Measurements from ENCODE around the gene MGLL. TPM values are rescaled to one million over a fixed set of nuclear protein-coding genes. Genes with fewer than 3 reads are reported as not detected.

MGLL gene
- total RNA-seq, 2 experiments from 2014 or later = 19.2 to 21.6 TPM

- intact Hi-C loops (cut with micrococcal nuclease; ENCODE audit: unreplicated experiment) = no loop called here
- Histone ChIP-seq H3K4me1 (ENCODE audit: insufficient read depth, low read length, poor library complexity, severe bottlenecking) (no peaks in the 10 kb centered on the region), H3K9me3 (ENCODE audit: low read length) (no peaks in the 10 kb centered on the region), H4K20me1 (ENCODE audit: insufficient read depth, low read length) (no peaks in the 10 kb centered on the region), H3K9me2 (ENCODE audit: insufficient read depth, low read length) (no peaks in the 10 kb centered on the region), H3K4me2 (ENCODE audit: low read length) (no peak overlapping the region), H2AFZ (ENCODE audit: low read length) (no peak overlapping the region), H3K36me3 (ENCODE audit: insufficient read depth, low read length) (peaks cover 55% of the 10 kb centered on the region), H3K4me3 (ENCODE audit: low read depth, low read length, poor library complexity, severe bottlenecking) (no peak overlapping the region), H3K79me2 (ENCODE audit: insufficient read depth, low read depth, low read length) (no peaks in the 10 kb centered on the region), H3K27ac (ENCODE audit: low read depth, low read length, poor library complexity, severe bottlenecking) (no peak overlapping the region)
- no TSS peak for BruUV-seq (replicated peaks)
- DNase-seq (ENCODE audit: low spot score) = no peak
- CTCF ChIA-PET (ENCODE audit: unreplicated experiment) = no interaction called here
- POLR2A ChIA-PET = no interaction called here
- TF ChIP-seq EZH2phosphoT487 (IDR thresholded peaks at IDR 0.05; ENCODE audit: borderline replicate concordance, low read depth, low read length) = no peak
- TF ChIP-seq CTCF (conservative IDR thresholded peaks at IDR 0.05; ENCODE audit: low read length) = no peak
Observed at GRCh38 chr3:127709320-127710060, 112.8 kb downstream of the MGLL start.

GRCh38 chr3:127708837-127709236 is 113.5 kb downstream of the MGLL start:
- no peak overlapping the region for H2AFZ ChIP-seq (ENCODE audit: low read length)
- intact Hi-C loops (cut with micrococcal nuclease; ENCODE audit: unreplicated experiment) = no loop called here
- H3K4me3 ChIP-seq (ENCODE audit: low read depth, low read length, poor library complexity, severe bottlenecking) = no peak overlapping the region
- no peaks in the 10 kb centered on the region for H4K20me1 ChIP-seq (ENCODE audit: insufficient read depth, low read length)
- BruUV-seq (replicated peaks) = no TSS peak
- no peak overlapping the region for H3K4me2 ChIP-seq (ENCODE audit: low read length)
- no peaks in the 10 kb centered on the region for H3K79me2 ChIP-seq (ENCODE audit: insufficient read depth, low read depth, low read length)
- H3K4me1 ChIP-seq (ENCODE audit: insufficient read depth, low read length, poor library complexity, severe bottlenecking) = no peaks in the 10 kb centered on the region
- ChIA-PET POLR2A (no interaction called here), CTCF (ENCODE audit: unreplicated experiment) (no interaction called here)
- no peak for DNase-seq (ENCODE audit: low spot score)
- TF ChIP-seq CTCF (conservative IDR thresholded peaks at IDR 0.05; ENCODE audit: low read length) (no peak), EZH2phosphoT487 (IDR thresholded peaks at IDR 0.05; ENCODE audit: borderline replicate concordance, low read depth, low read length) (no peak)
- peaks cover 55% of the 10 kb centered on the region for H3K36me3 ChIP-seq (ENCODE audit: insufficient read depth, low read length)
- H3K27ac ChIP-seq (ENCODE audit: low read depth, low read length, poor library complexity, severe bottlenecking) = no peak overlapping the region
- H3K9me2 ChIP-seq (ENCODE audit: insufficient read depth, low read length) = no peaks in the 10 kb centered on the region
- no peaks in the 10 kb centered on the region for H3K9me3 ChIP-seq (ENCODE audit: low read length)

GRCh38 chr3:127707851-127708411 is 114.4 kb downstream of the MGLL start:
- TF ChIP-seq CTCF (conservative IDR thresholded peaks at IDR 0.05; ENCODE audit: low read length) (no peak), EZH2phosphoT487 (IDR thresholded peaks at IDR 0.05; ENCODE audit: borderline replicate concordance, low read depth, low read length) (no peak)
- Histone ChIP-seq H3K9me3 (ENCODE audit: low read length) (no peaks in the 10 kb centered on the region), H3K4me2 (ENCODE audit: low read length) (no peak overlapping the region), H3K4me3 (ENCODE audit: low read depth, low read length, poor library complexity, severe bottlenecking) (no peak overlapping the region), H3K36me3 (ENCODE audit: insufficient read depth, low read length) (peaks cover 59% of the 10 kb centered on the region), H4K20me1 (ENCODE audit: insufficient read depth, low read length) (no peaks in the 10 kb centered on the region), H3K9me2 (ENCODE audit: insufficient read depth, low read length) (no peaks in the 10 kb centered on the region), H2AFZ (ENCODE audit: low read length) (no peak overlapping the region), H3K4me1 (ENCODE audit: insufficient read depth, low read length, poor library complexity, severe bottlenecking) (no peaks in the 10 kb centered on the region), H3K27ac (ENCODE audit: low read depth, low read length, poor library complexity, severe bottlenecking) (no peak overlapping the region), H3K79me2 (ENCODE audit: insufficient read depth, low read depth, low read length) (no peaks in the 10 kb centered on the region)
- no peak for DNase-seq (ENCODE audit: low spot score)
- ChIA-PET POLR2A (interaction anchor here (1.3 kb wide), 1 partner anchor 22 kb away, joined by 3 read pairs; no protein-coding TSS in a partner anchor), CTCF (ENCODE audit: unreplicated experiment) (no interaction called here)
- BruUV-seq (replicated peaks) = no TSS peak
- intact Hi-C loops (cut with micrococcal nuclease; ENCODE audit: unreplicated experiment) = no loop called here

Data from OCI-LY7 (cell line).